GM18907 (cell line): ENCODE measurements around the gene PLA2G2A.
"Not testable (repeated sequence)": the region's sequence is repeated elsewhere in the genome, so short reads cannot be mapped to it uniquely, and the experiment has no call there.

Source experiments
- ATAC-seq: cut with Tn5 transposase; IDR thresholded peaks from one replicate; pipeline ENCODE4 v1.9.1; 2021; ENCODE audit warnings: mild to moderate bottlenecking, moderate library complexity; ENCODE audit not compliant: unreplicated experiment

PLA2G2A gene

GRCh38 chr1:19979494-19979977, at the start of gene PLA2G2A:
PLA2G2A (minus strand) TSS chr1:19979618; CDS start chr1:19978773, 845 bp downstream.
- no peak for ATAC-seq

- no peak for ATAC-seq
Observed at GRCh38 chr1:20028726-20029125, 49.3 kb upstream of the PLA2G2A start.

DNA sequence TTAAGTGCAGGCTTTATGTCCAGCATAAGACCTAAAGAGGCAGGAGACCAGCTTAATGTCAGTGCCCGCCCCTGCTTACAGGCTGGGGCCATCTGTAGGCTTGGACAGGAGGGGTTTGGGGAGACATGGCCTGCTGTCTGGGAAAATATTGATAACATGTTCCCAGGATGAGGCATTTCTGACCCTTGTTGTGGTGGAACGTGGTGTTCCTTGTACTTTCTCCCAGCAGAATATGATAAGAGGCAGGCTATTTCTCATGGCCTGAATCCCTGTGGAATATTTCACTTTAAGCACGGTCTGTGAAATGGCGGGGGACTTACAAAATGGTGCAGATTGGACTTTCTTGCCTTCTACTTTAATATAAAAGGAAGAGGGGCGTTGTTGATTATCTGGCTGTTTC, 48.7 kb upstream of the PLA2G2A start:
- ATAC-seq: no peak

DNA sequence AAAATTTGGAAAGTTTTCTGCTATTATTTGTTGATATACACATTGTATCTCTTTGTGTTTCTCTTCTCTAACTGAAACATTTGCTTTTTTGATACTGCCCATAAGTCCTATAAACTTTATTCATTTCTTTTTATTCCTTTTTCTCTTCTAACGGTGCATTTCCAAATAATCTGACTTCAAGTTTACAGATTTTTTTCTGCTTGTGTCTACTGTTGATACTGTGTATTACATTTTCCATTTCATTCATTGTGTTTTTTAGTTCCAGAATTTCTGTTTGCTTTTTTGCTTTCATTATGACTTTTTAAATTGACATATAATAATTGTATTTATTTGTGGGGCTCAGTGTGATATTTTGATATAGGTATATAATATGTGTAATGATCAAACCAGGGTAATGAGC, 38.3 kb upstream of the PLA2G2A start:
- no peak for ATAC-seq

GRCh38 chr1:20014153-20014552, 34.7 kb upstream of the PLA2G2A start:
- no peak for ATAC-seq

DNA sequence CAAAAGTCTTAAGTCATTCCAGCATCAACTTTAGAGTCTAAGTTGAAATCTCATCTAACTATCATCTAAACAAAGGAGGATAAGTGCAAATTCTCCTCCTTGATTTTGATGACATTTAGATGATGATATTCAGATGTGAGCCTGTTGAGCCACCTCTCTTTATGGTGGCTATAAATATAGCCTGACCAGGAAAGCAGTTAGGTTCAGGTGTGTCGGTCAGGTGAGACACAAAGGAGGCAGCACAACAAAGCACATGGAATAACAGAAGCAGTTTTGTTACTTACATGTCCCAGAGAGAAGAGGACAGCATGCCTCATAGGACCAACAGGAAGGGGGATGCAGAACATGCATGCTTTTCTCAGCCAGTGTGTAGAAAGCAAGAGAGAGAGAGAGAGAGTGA, 30.6 kb upstream of the PLA2G2A start:
- no peak for ATAC-seq

- no peak for ATAC-seq
Observed at GRCh38 chr1:20009212-20009611, 29.8 kb upstream of the PLA2G2A start.

GRCh38 chr1:20008391-20008841, 29.0 kb upstream of the PLA2G2A start:
- ATAC-seq: no peak

DNA sequence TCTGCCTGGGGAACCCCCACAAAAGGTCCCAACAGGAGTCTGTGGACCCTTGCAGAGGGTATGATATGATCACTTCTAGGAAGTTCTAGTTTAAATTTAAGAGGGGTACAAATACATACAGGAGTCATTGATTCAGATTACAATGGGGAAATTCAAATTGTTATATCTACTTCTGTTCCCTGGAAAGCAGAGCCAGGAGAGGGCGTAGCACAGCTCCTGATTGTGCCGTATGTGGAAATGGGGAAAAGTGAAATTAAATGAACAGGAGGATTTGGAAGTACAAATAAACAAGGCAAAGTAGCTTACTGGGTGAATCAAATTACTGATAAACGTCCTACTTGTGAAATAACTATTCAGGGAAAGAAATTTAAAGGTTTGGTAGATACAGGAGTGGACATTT, 19.4 kb upstream of the PLA2G2A start:
- ATAC-seq: not testable (repeated sequence)

DNA sequence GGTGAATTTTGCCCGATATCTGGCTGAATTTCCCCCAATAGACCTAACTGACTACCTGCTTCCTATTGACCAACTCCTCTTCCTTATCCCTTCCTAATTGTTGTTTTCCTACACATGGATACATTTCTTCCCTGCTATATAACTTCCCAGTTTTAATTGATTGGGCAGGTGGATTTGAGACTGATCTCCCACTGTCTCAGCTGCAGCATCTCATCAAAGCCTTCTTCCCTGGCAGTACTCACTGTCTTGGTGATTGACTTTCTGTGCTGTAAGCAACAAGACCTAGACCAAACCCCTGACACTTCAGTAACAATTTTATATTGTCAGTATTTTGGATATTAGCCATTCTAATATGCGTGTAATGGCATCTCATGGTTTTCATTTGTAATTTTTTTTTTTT, 11.3 kb upstream of the PLA2G2A start:
- ATAC-seq: no peak

GRCh38 chr1:19990182-19990582, 10.8 kb upstream of the PLA2G2A start:
- not testable (repeated sequence) for ATAC-seq

DNA sequence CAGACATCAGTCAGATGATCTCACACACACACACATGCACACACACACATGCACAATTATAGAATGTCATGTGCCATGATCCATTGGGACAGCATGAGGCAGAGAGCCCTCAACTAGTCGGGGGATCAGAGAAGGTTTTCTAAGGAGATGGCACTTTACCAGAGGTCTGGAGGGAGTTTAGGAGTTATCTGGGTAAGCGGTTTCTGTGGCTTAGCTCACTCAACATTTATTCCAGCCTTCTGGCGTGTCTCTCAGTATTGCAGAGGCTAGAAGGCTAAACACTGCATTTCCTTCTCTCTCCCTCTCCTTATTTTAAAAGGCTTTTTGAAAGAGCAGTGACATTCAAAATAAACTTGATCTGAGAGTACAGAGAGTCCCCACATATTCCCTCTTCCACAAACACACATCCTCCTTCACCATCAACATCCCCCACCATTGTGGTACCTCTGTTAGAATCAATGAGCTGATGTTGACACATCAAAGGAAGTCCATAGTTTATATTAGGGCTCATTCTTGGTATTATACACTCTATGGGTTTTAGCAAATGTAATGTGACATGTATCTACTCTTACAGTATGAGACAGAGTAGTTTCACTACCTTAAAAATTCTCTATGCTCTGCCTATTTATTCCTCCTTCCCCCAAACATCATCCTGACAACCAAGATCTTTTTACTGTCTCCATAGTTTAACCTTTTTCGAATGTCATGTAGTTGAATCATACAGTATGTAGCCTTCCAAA, 9.0 kb upstream of the PLA2G2A start:
- no peak for ATAC-seq

- no peak for ATAC-seq
Observed at GRCh38 chr1:19987719-19988118, 8.3 kb upstream of the PLA2G2A start.

- not testable (repeated sequence) for ATAC-seq
Observed at GRCh38 chr1:19984409-19985016, 5.1 kb upstream of the PLA2G2A start.

GRCh38 chr1:19981507-19982312, 2.3 kb upstream of the PLA2G2A start:
- ATAC-seq: no peak

- ATAC-seq: no peak
Observed at GRCh38 chr1:19981170-19981506, 1.7 kb upstream of the PLA2G2A start.

DNA sequence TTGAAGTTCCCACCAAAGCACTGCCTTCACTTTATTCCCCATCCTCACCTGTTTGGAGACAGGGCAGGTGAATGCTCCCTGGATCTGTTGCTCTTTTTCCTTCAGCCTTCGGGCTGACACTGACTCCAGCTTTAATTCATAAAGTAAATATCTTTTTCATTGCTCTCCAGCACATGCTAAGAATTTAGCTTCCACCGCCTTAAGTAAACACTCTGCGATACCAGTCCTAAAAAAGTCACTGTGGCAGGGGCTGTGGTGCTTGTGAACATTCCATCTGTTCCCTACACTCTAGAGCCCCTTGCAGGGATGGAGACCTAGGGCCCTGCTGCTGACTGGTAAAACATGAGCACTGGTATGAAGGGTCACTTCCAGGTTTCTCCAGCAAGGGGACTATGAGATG, 896 bp upstream of the PLA2G2A start:
- ATAC-seq: no peak

- no peak for ATAC-seq
Observed at GRCh38 chr1:19978143-19978542, 1.3 kb downstream of the PLA2G2A start.

DNA sequence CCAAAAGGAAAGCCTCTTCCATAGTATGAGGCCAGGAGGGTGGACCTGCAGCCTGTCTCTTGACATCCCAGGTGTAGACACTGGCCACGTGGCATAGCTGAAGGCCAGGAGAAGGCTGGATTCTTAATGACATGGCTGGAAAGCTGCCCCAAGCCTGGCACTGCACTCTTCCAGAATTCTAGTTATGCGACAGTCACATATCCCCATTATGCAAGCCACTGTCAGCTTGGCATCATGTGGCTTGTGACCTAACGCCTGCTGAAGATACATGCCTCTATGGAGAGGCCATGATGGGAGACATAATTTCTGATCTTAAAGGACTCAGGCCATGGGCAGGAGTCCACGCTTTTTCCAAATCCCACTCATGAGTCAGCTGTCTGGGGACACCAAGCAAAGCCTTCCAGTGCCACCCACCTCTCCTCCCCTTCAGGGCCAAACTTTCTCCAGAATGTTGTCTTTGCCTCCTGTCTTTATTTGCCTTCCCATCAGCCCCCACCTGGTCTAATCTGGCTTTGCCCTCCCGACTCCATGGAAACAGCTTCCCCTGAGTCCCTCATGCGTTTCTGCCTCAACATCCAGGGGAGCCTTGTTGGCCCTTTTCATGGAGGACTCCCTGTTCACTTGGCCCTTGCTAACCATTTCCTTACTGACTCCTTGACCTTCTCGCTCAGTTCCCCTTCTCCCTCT, 3.0 kb downstream of the PLA2G2A start:
- no peak for ATAC-seq

DNA sequence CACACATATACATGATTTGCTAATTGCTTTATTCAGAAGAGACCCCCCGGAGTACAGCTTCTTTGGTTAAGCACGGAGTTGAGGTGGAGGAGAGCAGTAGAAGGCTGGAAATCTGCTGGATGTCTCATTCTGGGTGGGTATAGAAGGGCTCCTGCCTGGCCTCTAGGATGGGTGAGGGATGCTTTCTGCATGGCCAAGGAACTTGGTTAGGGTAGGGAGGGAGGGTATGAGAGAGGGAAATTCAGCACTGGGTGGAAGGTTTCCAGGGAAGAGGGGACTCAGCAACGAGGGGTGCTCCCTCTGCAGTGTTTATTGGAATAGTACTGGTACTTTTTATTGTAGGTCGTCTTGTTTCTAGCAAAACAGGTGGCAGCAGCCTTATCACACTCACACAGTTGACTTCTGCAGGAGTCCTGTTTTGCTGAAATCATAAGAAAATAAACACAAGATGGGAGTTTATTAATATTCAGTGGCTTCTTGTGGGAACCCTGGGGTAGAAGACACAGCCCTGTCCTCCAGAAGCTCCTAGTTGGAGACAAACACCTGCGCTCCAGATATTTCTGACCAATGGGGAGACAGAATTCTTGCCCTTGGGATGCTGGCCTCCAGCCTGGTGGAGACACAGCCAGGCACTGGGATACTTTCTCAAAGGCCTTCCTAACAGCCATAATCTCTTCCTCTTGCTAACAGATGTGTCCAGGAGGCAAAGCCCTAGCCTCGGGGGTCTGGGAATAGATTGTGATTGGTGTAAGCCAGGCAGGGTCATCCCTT, 3.8 kb downstream of the PLA2G2A start:
- ATAC-seq: no peak
